NB4 (cell line): ENCODE measurements around the gene STAG1.
"Not testable (repeated sequence)": the region's sequence is repeated elsewhere in the genome, so short reads cannot be mapped to it uniquely, and the experiment has no call there.

Experiments used
- DNase-seq: peaks from one replicate; pipeline ENCODE4 v3.0.0; 2010; ENCODE audit warnings: low read depth
- H3K4me3 ChIP-seq: one replicate; pipeline ENCODE4 v1.5.1; 2011; ENCODE audit warnings: mild to moderate bottlenecking, low read depth, low read length, moderate library complexity
- MYC ChIP-seq: IDR thresholded peaks from 2 replicates; pipeline ENCODE4 v1.6.1; 2011; ENCODE audit warnings: low read depth, low read length
- POLR2A ChIP-seq: IDR thresholded peaks from 2 replicates; pipeline ENCODE4 v1.6.1; 2011; ENCODE audit warnings: mild to moderate bottlenecking; ENCODE audit not compliant: insufficient read length; ENCODE audit errors: extremely low read depth
- TF ChIP-seq, protein P1 (sequence below): IDR thresholded peaks from 2 replicates; pipeline ENCODE4 v1.6.1; 2011; ENCODE audit warnings: low read depth, low read length
- TF ChIP-seq, protein P2 (sequence below): IDR thresholded peaks from one replicate; pipeline ENCODE4 v1.5.1; 2012; ENCODE audit warnings: low read depth, low read length

Gene STAG1

DNA sequence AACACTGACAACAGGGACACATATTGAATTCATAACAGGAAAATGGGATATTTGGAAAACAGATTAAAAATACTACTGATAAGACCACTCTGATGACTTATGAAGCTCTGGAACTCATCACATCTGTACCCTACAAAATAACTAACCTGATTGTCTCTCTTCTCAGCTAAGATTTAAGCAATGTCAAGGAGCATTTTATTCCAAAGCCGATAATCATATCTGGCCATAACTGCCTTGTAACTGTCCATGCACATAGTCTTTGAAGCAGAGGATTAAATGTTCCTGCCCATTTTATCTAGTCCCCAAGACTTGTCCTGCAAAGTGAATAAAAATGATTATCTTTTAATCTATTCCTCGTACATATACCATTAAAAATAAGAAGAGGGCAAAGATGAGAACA lies 234.1 kb downstream of the STAG1 start:
- TF ChIP-seq POLR2A (no peak), MYC (no peak)
- TF ChIP-seq, protein P1, sequence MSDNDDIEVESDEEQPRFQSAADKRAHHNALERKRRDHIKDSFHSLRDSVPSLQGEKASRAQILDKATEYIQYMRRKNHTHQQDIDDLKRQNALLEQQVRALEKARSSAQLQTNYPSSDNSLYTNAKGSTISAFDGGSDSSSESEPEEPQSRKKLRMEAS, result no peak
- TF ChIP-seq, protein P2, sequence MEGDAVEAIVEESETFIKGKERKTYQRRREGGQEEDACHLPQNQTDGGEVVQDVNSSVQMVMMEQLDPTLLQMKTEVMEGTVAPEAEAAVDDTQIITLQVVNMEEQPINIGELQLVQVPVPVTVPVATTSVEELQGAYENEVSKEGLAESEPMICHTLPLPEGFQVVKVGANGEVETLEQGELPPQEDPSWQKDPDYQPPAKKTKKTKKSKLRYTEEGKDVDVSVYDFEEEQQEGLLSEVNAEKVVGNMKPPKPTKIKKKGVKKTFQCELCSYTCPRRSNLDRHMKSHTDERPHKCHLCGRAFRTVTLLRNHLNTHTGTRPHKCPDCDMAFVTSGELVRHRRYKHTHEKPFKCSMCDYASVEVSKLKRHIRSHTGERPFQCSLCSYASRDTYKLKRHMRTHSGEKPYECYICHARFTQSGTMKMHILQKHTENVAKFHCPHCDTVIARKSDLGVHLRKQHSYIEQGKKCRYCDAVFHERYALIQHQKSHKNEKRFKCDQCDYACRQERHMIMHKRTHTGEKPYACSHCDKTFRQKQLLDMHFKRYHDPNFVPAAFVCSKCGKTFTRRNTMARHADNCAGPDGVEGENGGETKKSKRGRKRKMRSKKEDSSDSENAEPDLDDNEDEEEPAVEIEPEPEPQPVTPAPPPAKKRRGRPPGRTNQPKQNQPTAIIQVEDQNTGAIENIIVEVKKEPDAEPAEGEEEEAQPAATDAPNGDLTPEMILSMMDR, result no peak
- DNase-seq, result no peak
- H3K4me3 ChIP-seq, result no peak overlapping the region

DNA sequence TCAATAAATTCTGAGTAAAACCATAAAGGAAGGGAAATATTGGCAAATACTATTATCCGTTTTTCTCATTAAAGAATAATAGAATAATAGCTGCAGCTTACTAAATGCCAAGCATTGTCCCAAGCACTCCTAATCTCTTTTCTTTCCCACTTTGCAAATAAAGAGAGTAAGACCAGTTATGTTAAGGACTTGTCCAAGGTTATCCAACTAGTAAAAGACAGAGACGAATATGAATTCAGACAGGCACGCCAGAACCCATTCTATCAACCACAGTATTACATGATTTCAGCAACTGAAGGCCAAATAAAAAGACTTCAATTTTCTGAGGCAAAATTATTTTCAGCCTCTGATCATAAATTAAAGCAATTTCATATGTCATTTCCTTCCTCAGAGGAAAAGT lies 235.5 kb downstream of the STAG1 start:
- no peak overlapping the region for H3K4me3 ChIP-seq
- DNase-seq, result no peak
- no peak for TF ChIP-seq MYC
- no peak for TF ChIP-seq POLR2A
- TF ChIP-seq, protein P1, result no peak
- TF ChIP-seq, protein P2, result no peak

DNA sequence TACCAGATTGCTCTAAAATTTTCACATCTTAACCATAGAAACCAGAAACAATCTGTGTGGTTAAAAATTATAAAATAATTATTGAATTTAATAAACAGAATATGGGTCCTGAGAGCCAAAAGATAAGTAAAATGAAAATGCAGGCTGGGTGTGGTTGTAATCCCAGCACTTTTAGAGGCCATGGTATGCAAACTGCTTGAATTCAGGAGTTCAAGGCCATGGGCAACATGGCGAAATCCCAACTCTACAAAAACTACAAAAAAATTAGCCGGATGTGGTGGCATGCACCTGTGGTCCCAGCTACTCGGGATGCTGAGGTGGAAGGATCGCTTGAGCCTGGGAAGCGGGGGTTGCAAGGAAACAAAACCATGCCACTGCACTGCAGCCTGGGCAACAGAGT lies 236.1 kb downstream of the STAG1 start:
- DNase-seq, result no peak
- TF ChIP-seq POLR2A, result no peak
- no peak for TF ChIP-seq MYC
- TF ChIP-seq, protein P1, result no peak
- TF ChIP-seq, protein P2, result no peak
- no peak overlapping the region for H3K4me3 ChIP-seq

DNA sequence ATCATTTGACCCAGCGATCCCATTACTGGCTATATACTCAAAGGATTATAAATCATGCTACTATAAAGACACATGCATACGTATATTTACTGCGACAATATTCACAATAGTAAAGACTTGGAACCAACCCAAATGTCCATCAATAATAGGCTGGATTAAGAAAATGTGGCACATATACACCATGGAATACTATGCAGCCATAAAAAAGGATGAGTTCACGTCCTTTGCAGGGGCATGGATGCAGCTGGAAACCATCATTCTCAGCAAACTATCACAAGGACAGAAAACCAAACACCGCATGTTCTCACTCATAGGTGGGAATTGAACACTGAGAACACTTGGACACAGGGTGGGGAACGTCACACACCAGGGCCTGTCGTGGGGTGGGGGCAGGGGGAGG lies 237.6 kb downstream of the STAG1 start:
- not testable (repeated sequence) for DNase-seq, H3K4me3 ChIP-seq

DNA sequence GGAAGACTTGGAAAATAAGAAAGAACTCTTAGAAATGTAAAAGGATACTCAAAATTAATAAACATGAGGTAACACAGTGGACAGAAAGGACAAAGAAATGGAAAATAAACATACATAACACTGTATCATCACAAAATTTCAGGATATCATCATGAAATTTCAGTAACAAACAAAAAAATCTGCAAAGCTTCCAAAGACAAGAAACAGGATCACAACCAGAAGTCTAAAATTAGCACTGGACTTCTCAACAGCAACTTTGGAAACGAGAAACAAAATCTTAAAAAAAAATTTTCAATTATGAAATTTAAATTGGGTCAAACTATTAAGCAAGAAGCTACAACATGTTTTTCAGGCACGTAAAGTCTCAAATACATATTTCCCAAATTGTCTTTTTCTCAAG lies 238.8 kb downstream of the STAG1 start:
- no peak overlapping the region for H3K4me3 ChIP-seq
- no peak for DNase-seq
- TF ChIP-seq, protein P2, result no peak
- no peak for TF ChIP-seq POLR2A
- TF ChIP-seq, protein P1, result no peak
- no peak for TF ChIP-seq MYC

DNA sequence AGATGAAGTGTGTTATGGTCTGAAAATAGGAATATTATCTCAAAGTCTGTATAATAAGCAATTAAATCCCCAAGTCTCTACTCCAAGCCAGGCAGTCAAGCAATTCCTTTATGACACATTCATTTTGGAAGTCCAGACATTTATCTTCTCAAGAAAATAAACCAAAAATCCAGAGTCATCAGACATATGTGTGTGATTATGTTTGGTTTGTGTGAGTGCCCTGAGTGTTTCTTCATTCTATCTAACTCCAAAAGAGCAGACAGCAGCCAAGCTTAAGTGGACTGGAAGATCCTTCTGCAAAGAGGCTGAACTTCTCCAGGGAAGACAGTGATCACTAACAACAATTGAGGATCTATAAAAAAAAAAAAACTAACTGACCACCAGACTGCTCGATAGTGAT lies 239.8 kb downstream of the STAG1 start:
- no peak for DNase-seq
- no peak overlapping the region for H3K4me3 ChIP-seq
- TF ChIP-seq MYC (no peak), POLR2A (no peak)
- TF ChIP-seq, protein P2, result no peak
- TF ChIP-seq, protein P1, result no peak
